Measurements from ENCODE around the gene SYT7.

DNA sequence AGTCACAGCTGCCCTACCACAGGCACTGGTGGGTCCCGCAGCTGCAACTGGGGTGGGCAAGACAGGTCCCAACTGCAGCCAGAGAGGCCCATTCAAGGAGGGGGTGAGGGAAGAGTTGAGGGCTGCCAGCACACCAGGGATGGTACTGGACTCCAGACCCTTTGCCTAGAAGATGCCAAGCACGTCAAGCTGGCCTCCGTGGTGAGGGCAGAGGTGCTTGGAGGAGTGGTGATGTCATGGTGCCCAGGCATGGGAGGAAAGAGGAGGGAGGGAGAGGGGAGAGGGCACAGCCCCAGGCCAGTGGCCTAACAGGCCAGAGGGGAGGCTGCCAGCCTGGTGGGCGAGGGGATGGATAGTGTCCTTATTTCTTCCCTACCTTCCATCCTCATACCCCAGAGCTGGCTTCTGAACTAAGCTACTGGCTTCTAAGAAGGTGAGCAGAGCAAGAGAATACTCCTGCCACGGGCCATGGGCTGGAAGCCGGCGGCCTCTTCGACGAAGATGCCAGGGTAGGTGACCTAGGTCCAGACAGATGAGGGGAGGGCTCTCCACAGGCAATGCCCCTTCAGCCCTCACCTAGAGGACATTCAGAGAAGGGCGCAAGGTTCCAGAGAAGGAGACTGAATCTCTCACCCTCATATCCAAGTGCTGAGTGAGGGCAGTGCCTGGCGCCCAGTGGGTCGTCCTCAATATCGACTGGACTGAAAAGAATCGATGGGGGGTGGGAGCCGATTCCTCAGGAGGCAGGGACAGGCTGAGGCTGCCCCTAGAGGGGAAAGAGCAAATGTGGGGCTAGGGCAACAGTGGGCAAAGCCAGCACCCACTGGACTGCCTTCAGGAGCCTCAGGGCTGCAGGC is 1.8 kb downstream of the SYT7 start:
- TF ChIP-seq CHD4 (IDR thresholded peaks at IDR 0.05) (no peak), EZH2 (IDR thresholded peaks at IDR 0.05; ENCODE audit: borderline replicate concordance, control insufficient read depth, low read depth, low read length) (no peak), MYC (IDR thresholded peaks at IDR 0.05; ENCODE audit: insufficient read depth, insufficient read length, insufficient replicate concordance, low read length, severe bottlenecking) (no peak), RCOR1 (conservative IDR thresholded peaks at IDR 0.05; ENCODE audit: low read depth, low read length) (no peak), TARDBP (IDR thresholded peaks at IDR 0.05; ENCODE audit: borderline replicate concordance) (no peak), EP300 (IDR thresholded peaks at IDR 0.05; ENCODE audit: borderline replicate concordance in 1 of 2, control insufficient read depth in 1 of 2, low read depth in 2 of 2, low read length in 2 of 2) (no peak), POLR2AphosphoS5 (IDR thresholded peaks at IDR 0.05; ENCODE audit: low read length) (no peak)
- TF ChIP-seq, protein P1, sequence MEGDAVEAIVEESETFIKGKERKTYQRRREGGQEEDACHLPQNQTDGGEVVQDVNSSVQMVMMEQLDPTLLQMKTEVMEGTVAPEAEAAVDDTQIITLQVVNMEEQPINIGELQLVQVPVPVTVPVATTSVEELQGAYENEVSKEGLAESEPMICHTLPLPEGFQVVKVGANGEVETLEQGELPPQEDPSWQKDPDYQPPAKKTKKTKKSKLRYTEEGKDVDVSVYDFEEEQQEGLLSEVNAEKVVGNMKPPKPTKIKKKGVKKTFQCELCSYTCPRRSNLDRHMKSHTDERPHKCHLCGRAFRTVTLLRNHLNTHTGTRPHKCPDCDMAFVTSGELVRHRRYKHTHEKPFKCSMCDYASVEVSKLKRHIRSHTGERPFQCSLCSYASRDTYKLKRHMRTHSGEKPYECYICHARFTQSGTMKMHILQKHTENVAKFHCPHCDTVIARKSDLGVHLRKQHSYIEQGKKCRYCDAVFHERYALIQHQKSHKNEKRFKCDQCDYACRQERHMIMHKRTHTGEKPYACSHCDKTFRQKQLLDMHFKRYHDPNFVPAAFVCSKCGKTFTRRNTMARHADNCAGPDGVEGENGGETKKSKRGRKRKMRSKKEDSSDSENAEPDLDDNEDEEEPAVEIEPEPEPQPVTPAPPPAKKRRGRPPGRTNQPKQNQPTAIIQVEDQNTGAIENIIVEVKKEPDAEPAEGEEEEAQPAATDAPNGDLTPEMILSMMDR (IDR thresholded peaks at IDR 0.05 in 2 of 3, conservative IDR thresholded peaks at IDR 0.05 in 1 of 3; ENCODE audit: control insufficient read depth in 2 of 3, extremely low read depth in 1 of 3, insufficient read depth in 1 of 3, low read depth in 3 of 3, low read length in 3 of 3): no peak

Measured in GM12878 (cell line).